ENCODE measurements around the gene R3HDM1.

GRCh38 chr2:135620198-135620597 is 88.9 kb downstream of the R3HDM1 start:
- TF ChIP-seq POLR2A (IDR thresholded peaks at IDR 0.05) = no peak
- TF ChIP-seq CTCF (IDR thresholded peaks at IDR 0.05) = no peak
